ENCODE measurements around the gene EFNA3. TPM values are rescaled to one million over a fixed set of nuclear protein-coding genes. Genes with fewer than 3 reads are reported as not detected.

Gene EFNA3
- total and polyA plus RNA-seq, 2 donors (not counting 3 experiments of a cell fraction or from before 2014, with no cell fraction given) = 2.2 to 2.5 TPM

DNA sequence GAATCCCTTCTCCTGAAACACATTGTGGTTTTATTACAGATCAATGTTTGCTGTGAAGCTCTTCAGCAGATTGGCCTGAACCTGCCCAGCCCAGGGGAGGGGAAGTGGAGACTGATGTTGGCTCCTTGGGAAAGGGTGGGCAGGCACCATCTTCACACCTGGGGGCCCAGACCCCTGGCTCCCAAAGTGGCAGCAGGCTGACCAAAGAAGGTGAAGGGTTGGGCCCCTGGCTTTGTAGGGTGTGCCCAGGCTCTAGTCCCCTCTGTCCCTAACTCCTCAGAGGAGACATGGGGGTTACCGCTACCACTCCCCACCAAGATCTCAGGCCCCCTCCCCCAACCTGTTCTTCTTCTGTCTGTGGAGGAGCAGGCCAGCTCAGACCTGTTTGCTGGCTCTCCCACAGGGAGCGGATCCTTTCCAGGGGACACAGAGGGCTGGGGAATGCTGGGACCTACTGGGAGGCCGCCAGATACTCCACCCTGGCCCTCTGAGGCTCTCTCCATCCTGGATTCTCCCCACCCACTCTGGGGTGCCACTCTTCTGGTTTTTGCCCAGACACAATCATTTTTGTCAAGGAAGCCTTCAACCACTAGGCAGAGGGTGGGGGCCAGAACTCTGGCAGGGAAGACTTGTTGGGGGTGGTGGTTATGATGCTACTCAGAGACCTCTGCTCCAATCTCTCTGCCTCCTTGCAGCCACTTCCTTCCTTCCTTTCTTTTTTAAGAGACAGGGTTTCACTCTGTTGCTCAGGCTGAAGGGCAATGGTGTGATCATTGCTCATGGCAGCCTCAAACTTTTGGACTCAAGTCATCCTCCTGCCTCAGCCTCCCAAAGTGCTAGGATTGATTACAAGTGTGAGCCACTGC, 5.0 kb upstream of the EFNA3 start:
- Histone ChIP-seq H3K9me1 (replicated peaks; ENCODE audit: control insufficient read depth, extremely low read depth, insufficient read depth, low read length) (no peaks in the 10 kb centered on the region), H3K9ac (replicated peaks; ENCODE audit: extremely low read depth, insufficient read depth, low read length) (no peak overlapping the region), H3K9me3 (replicated peaks; ENCODE audit: control insufficient read depth, insufficient read depth, low read length) (no peaks in the 10 kb centered on the region), H3K27ac (ENCODE audit: insufficient read depth, low read depth, low read length) (no peak overlapping the region), H3K4me1 (ENCODE audit: control insufficient read depth, extremely low read depth, insufficient read depth, low read length) (no peaks in the 10 kb centered on the region), H3K27me3 (ENCODE audit: control insufficient read depth in 2 of 2, insufficient read depth in 2 of 2, low read length in 2 of 2) (peaks cover 0 to 4% of the 10 kb centered on the region in 2 experiments), H3K79me2 (ENCODE audit: control insufficient read depth, insufficient read depth, low read length) (no peaks in the 10 kb centered on the region), H4K20me1 (replicated peaks; ENCODE audit: control insufficient read depth, extremely low read depth, insufficient read depth, low read length) (no peaks in the 10 kb centered on the region), H3K4me2 (ENCODE audit: insufficient read depth, low read length) (no peak overlapping the region), H3K36me3 (ENCODE audit: control insufficient read depth in 2 of 2, extremely low read depth in 1 of 2, insufficient read depth in 2 of 2, low read length in 2 of 2) (peaks cover 4 to 6% of the 10 kb centered on the region in 2 experiments), H2AFZ (ENCODE audit: low read depth, low read length) (no peak overlapping the region), H3K4me3 (replicated peaks in 1 of 3; ENCODE audit: insufficient read depth in 1 of 3, low read depth in 1 of 3, low read length in 3 of 3) (no peak overlapping the region)
- dilution Hi-C loops (cut with MboI; ENCODE audit: extremely low pct_ligation_motif_present, low sequenced_read_pairs) (no loop called here), intact Hi-C loops (cut with micrococcal nuclease) (no loop called here)
- POLR2A ChIA-PET = no interaction called here
- TF ChIP-seq, protein P1, sequence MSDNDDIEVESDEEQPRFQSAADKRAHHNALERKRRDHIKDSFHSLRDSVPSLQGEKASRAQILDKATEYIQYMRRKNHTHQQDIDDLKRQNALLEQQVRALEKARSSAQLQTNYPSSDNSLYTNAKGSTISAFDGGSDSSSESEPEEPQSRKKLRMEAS (IDR thresholded peaks at IDR 0.05; ENCODE audit: insufficient read depth, insufficient read length) = no peak
- TF ChIP-seq EZH2 (IDR thresholded peaks at IDR 0.05; ENCODE audit: borderline replicate concordance, low read depth, low read length, severe bottlenecking) (no peak), POLR2AphosphoS5 (IDR thresholded peaks at IDR 0.05; ENCODE audit: insufficient read depth, low read depth, low read length) (no peak), MYC (IDR thresholded peaks at IDR 0.05; ENCODE audit: low read depth, low read length) (no peak), GATA2 (IDR thresholded peaks at IDR 0.05; ENCODE audit: insufficient read depth, insufficient read length, low read depth, low read length) (no peak), POLR2A (IDR thresholded peaks at IDR 0.05; ENCODE audit: low read depth, low read length) (no peak), FOS (IDR thresholded peaks at IDR 0.05; ENCODE audit: borderline replicate concordance, insufficient read depth, low read length) (no peak), JUN (IDR thresholded peaks at IDR 0.05; ENCODE audit: borderline replicate concordance, insufficient read depth, insufficient read length, low read depth) (no peak)
- TF ChIP-seq, protein P2, sequence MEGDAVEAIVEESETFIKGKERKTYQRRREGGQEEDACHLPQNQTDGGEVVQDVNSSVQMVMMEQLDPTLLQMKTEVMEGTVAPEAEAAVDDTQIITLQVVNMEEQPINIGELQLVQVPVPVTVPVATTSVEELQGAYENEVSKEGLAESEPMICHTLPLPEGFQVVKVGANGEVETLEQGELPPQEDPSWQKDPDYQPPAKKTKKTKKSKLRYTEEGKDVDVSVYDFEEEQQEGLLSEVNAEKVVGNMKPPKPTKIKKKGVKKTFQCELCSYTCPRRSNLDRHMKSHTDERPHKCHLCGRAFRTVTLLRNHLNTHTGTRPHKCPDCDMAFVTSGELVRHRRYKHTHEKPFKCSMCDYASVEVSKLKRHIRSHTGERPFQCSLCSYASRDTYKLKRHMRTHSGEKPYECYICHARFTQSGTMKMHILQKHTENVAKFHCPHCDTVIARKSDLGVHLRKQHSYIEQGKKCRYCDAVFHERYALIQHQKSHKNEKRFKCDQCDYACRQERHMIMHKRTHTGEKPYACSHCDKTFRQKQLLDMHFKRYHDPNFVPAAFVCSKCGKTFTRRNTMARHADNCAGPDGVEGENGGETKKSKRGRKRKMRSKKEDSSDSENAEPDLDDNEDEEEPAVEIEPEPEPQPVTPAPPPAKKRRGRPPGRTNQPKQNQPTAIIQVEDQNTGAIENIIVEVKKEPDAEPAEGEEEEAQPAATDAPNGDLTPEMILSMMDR (IDR thresholded peaks at IDR 0.05; ENCODE audit: extremely low read depth in 1 of 2, insufficient read depth in 1 of 2, low read depth in 1 of 2, low read length in 2 of 2) = no peak
- FAIRE-seq (no peak), DNase-seq (ENCODE audit: low read depth, low spot score) (no peak)
- no TSS peak for BruUV-seq (replicated peaks)
- CTCF ChIA-PET = interaction anchor here (0.9 to 2.4 kb wide), 4 partner anchors 9 to 56 kb away, joined by 3 to 7 read pairs (median 6); partner anchors contain the start of gene EFNA4

Data from endothelial cell of umbilical vein (primary cell).